SU-DHL-6 (cell line): ENCODE measurements around the gene FRAS1.

Experiments used
- H2AFZ ChIP-seq: fragments of 200-600 bp; sonication (generic); 2 replicates; pipeline ENCODE4 v1.6.1; 2014; ENCODE audit warnings: low read depth, mild to moderate bottlenecking, moderate library complexity, mixed read lengths, antibody characterized with exemption, low read length; ENCODE audit not compliant: severe bottlenecking
- H3F3A ChIP-seq: fragments of 200-600 bp; shearing (Covaris generic); 2 replicates; pipeline ENCODE4 v1.6.0; 2016; ENCODE audit warnings: antibody characterized with exemption, mild to moderate bottlenecking; ENCODE audit not compliant: insufficient read depth
- H3K27ac ChIP-seq: fragments of 200-600 bp; sonication (generic); 2 replicates; pipeline ENCODE4 v1.5.1; 2016; ENCODE audit warnings: low read depth, mild to moderate bottlenecking, low read length, moderate library complexity, mixed read lengths
- H3K27me3 ChIP-seq: fragments of 200-600 bp; sonication (generic), shearing (Covaris generic); 2 replicates; pipeline ENCODE4 v1.6.0; 2014; ENCODE audit warnings: mild to moderate bottlenecking, low read length
- H3K36me3 ChIP-seq: fragments of 200-600 bp; sonication (generic); 2 replicates; pipeline ENCODE4 v1.6.1; 2014; ENCODE audit warnings: mild to moderate bottlenecking, low read length, mixed read lengths
- H3K4me2 ChIP-seq: fragments of 300-600, 200-600 bp; shearing (Covaris generic), sonication (generic); 2 replicates; pipeline ENCODE4 v1.6.0; 2014; ENCODE audit warnings: low read length, low read depth, mild to moderate bottlenecking; ENCODE audit not compliant: poor library complexity, severe bottlenecking
- H3K4me3 ChIP-seq: fragments of 200-600 bp; sonication (generic); 2 replicates; pipeline ENCODE4 v1.5.1; 2014; ENCODE audit warnings: antibody characterized with exemption, low read length, mild to moderate bottlenecking, mixed read lengths; ENCODE audit not compliant: insufficient read depth, poor library complexity, severe bottlenecking
- H3K79me2 ChIP-seq: fragments of 200-600 bp; sonication (generic); 2 replicates; pipeline ENCODE4 v1.6.1; 2014; ENCODE audit warnings: mild to moderate bottlenecking, low read length, moderate library complexity; ENCODE audit not compliant: insufficient read depth
- H3K9ac ChIP-seq: fragments of 200-600 bp; sonication (generic); 2 replicates; pipeline ENCODE4 v1.7.0; 2014; ENCODE audit warnings: mild to moderate bottlenecking, low read length
- H3K9me2 ChIP-seq: fragments of 200-600 bp; sonication (generic); replicated peaks from 2 replicates; pipeline ENCODE4 v1.6.1; 2014; ENCODE audit warnings: low read length; ENCODE audit not compliant: insufficient read depth
- H3K9me3 ChIP-seq: fragments of 200-600 bp; sonication (generic); 2 replicates; pipeline ENCODE4 v1.6.1; 2014; ENCODE audit warnings: low read length, mixed read lengths; ENCODE audit not compliant: insufficient read depth
- H4K20me1 ChIP-seq: fragments of 200-600 bp; sonication (generic); 2 replicates; pipeline ENCODE4 v1.6.1; 2014; ENCODE audit warnings: low read depth, mild to moderate bottlenecking, antibody characterized with exemption, low read length, moderate library complexity, mixed read lengths
- EZH2phosphoT487 ChIP-seq: fragments of 200-600 bp; sonication (generic), shearing (Covaris generic); conservative IDR thresholded peaks from 2 replicates; pipeline ENCODE4 v1.6.1; 2018; ENCODE audit warnings: mild to moderate bottlenecking, antibody characterized with exemption, low read length, moderate library complexity, mixed read lengths
- TF ChIP-seq, protein P1 (sequence below): fragments of 200-600 bp; sonication (generic); IDR thresholded peaks from one replicate; pipeline ENCODE4 v1.5.1; 2017; ENCODE audit warnings: antibody characterized with exemption, mild to moderate bottlenecking, low read length, moderate library complexity; ENCODE audit not compliant: insufficient read depth, poor library complexity, severe bottlenecking

FRAS1 gene

DNA sequence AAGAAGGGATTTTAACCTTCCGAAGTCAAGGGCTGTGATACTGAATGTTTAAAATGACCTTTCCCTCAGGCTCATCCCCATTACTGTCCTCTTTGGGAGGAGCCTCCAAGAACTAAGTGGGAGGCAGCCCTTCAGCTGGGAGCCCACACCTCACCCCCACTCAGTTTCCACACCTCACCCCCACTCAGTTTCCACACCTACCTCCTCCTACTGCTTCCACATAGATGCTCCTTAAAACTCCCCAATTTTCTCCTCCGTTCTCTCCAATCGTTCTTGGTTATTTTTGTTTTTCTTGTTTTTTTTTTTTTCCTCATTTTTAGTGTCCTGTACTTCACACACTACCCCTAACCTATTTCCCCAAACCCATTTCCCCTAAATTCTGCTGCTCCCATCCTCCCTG lies 462.8 kb downstream of the FRAS1 start:
- no peaks in the 10 kb centered on the region for H3K36me3 ChIP-seq
- H3K4me3 ChIP-seq = no peak overlapping the region
- H3F3A ChIP-seq = no peaks in the 10 kb centered on the region
- H2AFZ ChIP-seq = no peak overlapping the region
- no peak overlapping the region for H3K27ac ChIP-seq
- no peaks in the 10 kb centered on the region for H3K9me3 ChIP-seq
- H3K27me3 ChIP-seq = no peaks in the 10 kb centered on the region
- H4K20me1 ChIP-seq = no peaks in the 10 kb centered on the region
- no peak overlapping the region for H3K4me2 ChIP-seq
- H3K9ac ChIP-seq = no peak overlapping the region
- TF ChIP-seq, protein P1, sequence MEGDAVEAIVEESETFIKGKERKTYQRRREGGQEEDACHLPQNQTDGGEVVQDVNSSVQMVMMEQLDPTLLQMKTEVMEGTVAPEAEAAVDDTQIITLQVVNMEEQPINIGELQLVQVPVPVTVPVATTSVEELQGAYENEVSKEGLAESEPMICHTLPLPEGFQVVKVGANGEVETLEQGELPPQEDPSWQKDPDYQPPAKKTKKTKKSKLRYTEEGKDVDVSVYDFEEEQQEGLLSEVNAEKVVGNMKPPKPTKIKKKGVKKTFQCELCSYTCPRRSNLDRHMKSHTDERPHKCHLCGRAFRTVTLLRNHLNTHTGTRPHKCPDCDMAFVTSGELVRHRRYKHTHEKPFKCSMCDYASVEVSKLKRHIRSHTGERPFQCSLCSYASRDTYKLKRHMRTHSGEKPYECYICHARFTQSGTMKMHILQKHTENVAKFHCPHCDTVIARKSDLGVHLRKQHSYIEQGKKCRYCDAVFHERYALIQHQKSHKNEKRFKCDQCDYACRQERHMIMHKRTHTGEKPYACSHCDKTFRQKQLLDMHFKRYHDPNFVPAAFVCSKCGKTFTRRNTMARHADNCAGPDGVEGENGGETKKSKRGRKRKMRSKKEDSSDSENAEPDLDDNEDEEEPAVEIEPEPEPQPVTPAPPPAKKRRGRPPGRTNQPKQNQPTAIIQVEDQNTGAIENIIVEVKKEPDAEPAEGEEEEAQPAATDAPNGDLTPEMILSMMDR = no peak
- H3K79me2 ChIP-seq = no peaks in the 10 kb centered on the region
- H3K9me2 ChIP-seq = no peaks in the 10 kb centered on the region

- H3K27ac ChIP-seq = no peak overlapping the region
- H3F3A ChIP-seq = no peaks in the 10 kb centered on the region
- TF ChIP-seq, protein P1 = no peak
- no peak for TF ChIP-seq EZH2phosphoT487
- no peak overlapping the region for H2AFZ ChIP-seq
- no peaks in the 10 kb centered on the region for H3K79me2 ChIP-seq
- no peak overlapping the region for H3K4me3 ChIP-seq
- H3K9ac ChIP-seq = no peak overlapping the region
- no peaks in the 10 kb centered on the region for H3K9me3 ChIP-seq
- no peaks in the 10 kb centered on the region for H3K36me3 ChIP-seq
- no peak overlapping the region for H3K4me2 ChIP-seq
- H4K20me1 ChIP-seq = no peaks in the 10 kb centered on the region
- no peaks in the 10 kb centered on the region for H3K9me2 ChIP-seq
- H3K27me3 ChIP-seq = no peaks in the 10 kb centered on the region
These were observed 463.7 kb downstream of the FRAS1 start for GRCh38 chr4:78520808-78521226.

DNA sequence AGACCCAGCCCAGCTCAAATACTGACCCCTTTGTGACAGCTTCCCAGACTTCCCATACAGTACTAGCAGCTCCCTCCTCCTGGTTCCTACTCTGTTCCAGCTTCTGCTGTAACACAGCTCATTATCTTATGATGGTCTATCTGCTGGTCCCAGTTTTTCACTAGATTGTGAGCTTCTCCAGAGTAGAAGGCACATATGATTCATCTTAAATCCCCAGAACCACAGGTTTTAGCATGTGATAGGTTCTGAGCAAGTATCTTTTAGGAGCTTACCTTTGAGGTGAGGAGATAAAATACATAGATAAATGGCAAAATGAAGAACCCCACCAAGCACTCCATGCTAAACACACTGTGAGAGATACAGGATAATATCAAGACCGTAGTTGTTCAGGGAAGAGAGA lies 466.9 kb downstream of the FRAS1 start:
- no peaks in the 10 kb centered on the region for H4K20me1 ChIP-seq
- H3K4me2 ChIP-seq = no peak overlapping the region
- H3K9me2 ChIP-seq = no peaks in the 10 kb centered on the region
- TF ChIP-seq EZH2phosphoT487 = no peak
- TF ChIP-seq, protein P1 = no peak
- no peaks in the 10 kb centered on the region for H3K36me3 ChIP-seq
- no peaks in the 10 kb centered on the region for H3K27me3 ChIP-seq
- no peaks in the 10 kb centered on the region for H3K9me3 ChIP-seq
- no peaks in the 10 kb centered on the region for H3K79me2 ChIP-seq
- H2AFZ ChIP-seq = no peak overlapping the region
- no peak overlapping the region for H3K4me3 ChIP-seq
- H3K27ac ChIP-seq = no peak overlapping the region
- H3K9ac ChIP-seq = no peak overlapping the region
- no peaks in the 10 kb centered on the region for H3F3A ChIP-seq

- Histone ChIP-seq H3K27me3 (no peaks in the 10 kb centered on the region), H2AFZ (no peak overlapping the region), H3K9ac (no peak overlapping the region), H4K20me1 (no peaks in the 10 kb centered on the region), H3K9me3 (no peaks in the 10 kb centered on the region), H3K4me2 (no peak overlapping the region), H3K9me2 (no peaks in the 10 kb centered on the region), H3K79me2 (no peaks in the 10 kb centered on the region), H3K36me3 (no peaks in the 10 kb centered on the region), H3F3A (no peaks in the 10 kb centered on the region), H3K27ac (no peak overlapping the region), H3K4me3 (no peak overlapping the region)
- TF ChIP-seq, protein P1 = no peak
- TF ChIP-seq EZH2phosphoT487 = no peak
These were observed 468.4 kb downstream of the FRAS1 start for GRCh38 chr4:78525559-78525958.
